HepG2 (cell line): ENCODE results near the gene ANKRD12. TPM values are rescaled to one million over a fixed set of nuclear protein-coding genes. Genes with fewer than 3 reads are reported as not detected.

Source experiments
- CBX5 ChIP-seq: sonication (generic); formaldehyde crosslinking; IDR thresholded peaks from 2 replicates; pipeline ENCODE4 v1.4.0; 2020; ENCODE audit warnings: missing genetic modification reagents, borderline replicate concordance
- CCDC6 ChIP-seq: sonication (generic); formaldehyde crosslinking; IDR thresholded peaks from 2 replicates; pipeline ENCODE4 v1.8.1; 2022; ENCODE audit warnings: mild to moderate bottlenecking, missing genetic modification reagents, moderate library complexity
- CSRNP2 ChIP-seq: sonication (generic); formaldehyde crosslinking; conservative IDR thresholded peaks from 2 replicates; pipeline ENCODE4 v1.8.0; 2022; ENCODE audit warnings: low read depth, missing genetic modification reagents
- DZIP1 ChIP-seq: sonication (generic); formaldehyde crosslinking; IDR thresholded peaks from 2 replicates; pipeline ENCODE4 v1.5.0; 2020; ENCODE audit warnings: mild to moderate bottlenecking, missing genetic modification reagents
- HOXA3 ChIP-seq: sonication (generic); formaldehyde crosslinking; IDR thresholded peaks from 2 replicates; pipeline ENCODE4 v1.5.0; 2020; ENCODE audit warnings: missing genetic modification reagents
- MXD4 ChIP-seq: IDR thresholded peaks from 2 replicates; pipeline ENCODE4 v1.6.1; 2016; ENCODE audit warnings: mild to moderate bottlenecking, missing biosample characterization, missing genetic modification reagents
- NCOA1 ChIP-seq: sonication (generic); formaldehyde crosslinking; IDR thresholded peaks from 2 replicates; pipeline ENCODE4 v1.9.0; 2021; ENCODE audit warnings: missing genetic modification reagents
- NR2F1 ChIP-seq, 2 experiments: fragments of 450-650 bp in 1 of 2; formaldehyde crosslinking in 1 of 2; IDR thresholded peaks; 2 replicates each; pipeline versions ENCODE4 v1.5.0 to v1.6.1; 2016 to 2020; ENCODE audit warnings: mild to moderate bottlenecking in 1 of 2, missing compliant biosample characterization in 1 of 2, missing genetic modification reagents in 1 of 2, moderate library complexity in 1 of 2
- POGK ChIP-seq: sonication (generic); formaldehyde crosslinking; conservative IDR thresholded peaks from 2 replicates; pipeline ENCODE4 v1.8.0; 2022; ENCODE audit warnings: mild to moderate bottlenecking, moderate library complexity, missing genetic modification reagents
- SMC3 ChIP-seq: IDR thresholded peaks from 2 replicates; pipeline ENCODE4 v1.6.1; 2011; ENCODE audit warnings: low read length, improper control_type of control experiment
- ZNF34 ChIP-seq: sonication (generic); formaldehyde crosslinking; IDR thresholded peaks from 2 replicates; pipeline ENCODE4 v1.4.0; 2020; ENCODE audit warnings: mild to moderate bottlenecking, missing genetic modification reagents, borderline replicate concordance
- ZNF510 ChIP-seq: sonication (generic); formaldehyde crosslinking; IDR thresholded peaks from 2 replicates; pipeline ENCODE4 v1.4.0; 2020; ENCODE audit warnings: low read depth, mild to moderate bottlenecking, missing genetic modification reagents
- ZNF570 ChIP-seq: sonication (generic); formaldehyde crosslinking; IDR thresholded peaks from 2 replicates; pipeline ENCODE4 v1.4.0; 2020; ENCODE audit warnings: mild to moderate bottlenecking, missing genetic modification reagents, borderline replicate concordance
- ZNF737 ChIP-seq: sonication (generic); formaldehyde crosslinking; IDR thresholded peaks from 2 replicates; pipeline ENCODE4 v1.5.0; 2020; ENCODE audit warnings: missing genetic modification reagents, mild to moderate bottlenecking, borderline replicate concordance
- polyA plus RNA-seq, 8 experiments: library from polyadenylated mRNA; depleted of rRNA in 3 of 8; stranded (reverse) in 7 of 8; unstranded in 1 of 8; fragments of >200 nt; fragmentation: Illumina TruSeq in 4 of 8; extraction: Trizol in 4 of 8; gene quantifications; 2 replicates each; pipeline versions ENCODE4 v1.2.1 to v1.2.3, GENCODE V29; 2011 to 2016; ENCODE audit warnings: low read depth in 4 of 8, missing spikeins in 1 of 8, mixed read lengths in 1 of 8; ENCODE audit not compliant: insufficient read depth in 1 of 8
- total RNA-seq, 5 experiments: library from RNA; depleted of rRNA; stranded (reverse); fragments of >200 nt; fragmentation: Illumina TruSeq; extraction: Trizol; gene quantifications; 2 replicates each; pipeline ENCODE4 v1.2.3, GENCODE V29; 2016; ENCODE audit warnings: low read depth in 1 of 5
- TF ChIP-seq, protein P1 (sequence below): sonication (generic); formaldehyde crosslinking; conservative IDR thresholded peaks from 2 replicates; pipeline ENCODE4 v1.4.0; 2020; ENCODE audit warnings: mild to moderate bottlenecking, missing genetic modification reagents, moderate library complexity
- TF ChIP-seq, protein P2 (sequence below): sonication (generic); formaldehyde crosslinking; IDR thresholded peaks from 2 replicates; pipeline ENCODE4 v1.4.0; 2020; ENCODE audit warnings: missing genetic modification reagents

The ANKRD12 gene
- total and polyA plus RNA-seq, 2 of the 13 experiments (the other 11 are each of a cell fraction or from before 2014, with no cell fraction given), result 6.0 to 23.2 TPM

DNA sequence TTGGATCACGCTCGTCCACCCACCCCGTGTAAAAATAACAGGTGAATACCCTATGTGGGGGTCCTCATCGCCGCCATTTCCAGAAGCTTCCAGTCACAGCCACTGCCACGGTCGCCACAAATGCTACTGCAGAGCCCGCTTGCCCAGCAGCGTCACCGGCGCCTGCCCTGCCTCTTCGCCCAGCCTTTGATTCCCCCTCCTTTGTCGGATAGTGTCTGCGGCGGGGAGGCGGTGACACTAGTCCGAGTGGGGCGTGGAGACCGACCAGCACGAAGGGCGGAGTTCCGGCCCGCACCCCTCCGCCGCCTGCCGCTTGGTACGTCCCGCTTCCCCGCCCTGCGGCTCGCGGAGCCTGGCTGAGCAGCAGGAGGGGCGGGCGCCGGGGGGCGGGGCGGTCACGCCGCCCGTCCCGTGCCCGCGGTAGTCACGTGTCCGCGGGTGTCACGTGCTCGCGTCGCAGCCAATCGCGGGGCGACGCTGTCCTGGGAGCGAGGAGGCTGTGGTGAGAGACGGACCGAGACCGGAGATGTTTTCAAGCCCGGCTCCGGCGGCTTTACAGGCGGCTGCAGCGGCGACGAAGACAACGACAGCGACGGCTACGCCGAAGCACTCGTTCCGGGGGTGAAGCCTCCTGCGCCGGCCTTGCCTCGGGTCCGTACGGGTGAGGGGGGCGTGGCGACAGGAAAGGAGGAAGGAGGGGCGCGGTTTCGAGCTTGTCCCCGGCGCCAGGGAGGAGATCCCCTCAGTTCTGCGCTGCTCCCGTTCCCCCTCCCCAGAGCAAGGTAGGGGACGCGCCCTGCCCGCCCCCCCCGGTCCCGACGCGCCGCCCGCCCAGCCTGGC is at the start of gene ANKRD12 (continued):
- peak; percentile 83 for TF ChIP-seq POGK
- no peak for TF ChIP-seq NCOA1
- TF ChIP-seq MXD4, result no peak; the same call in 1 of the 2 replicates
- TF ChIP-seq ZNF510 (CRISPR knock-in tag), result 0 out of 2 replicates have a peak, but pooled peaks have one; percentile 80
- TF ChIP-seq CSRNP2 (CRISPR knock-in tag), result no peak
- no peak for TF ChIP-seq DZIP1 (CRISPR knock-in tag)
- TF ChIP-seq, protein P1, sequence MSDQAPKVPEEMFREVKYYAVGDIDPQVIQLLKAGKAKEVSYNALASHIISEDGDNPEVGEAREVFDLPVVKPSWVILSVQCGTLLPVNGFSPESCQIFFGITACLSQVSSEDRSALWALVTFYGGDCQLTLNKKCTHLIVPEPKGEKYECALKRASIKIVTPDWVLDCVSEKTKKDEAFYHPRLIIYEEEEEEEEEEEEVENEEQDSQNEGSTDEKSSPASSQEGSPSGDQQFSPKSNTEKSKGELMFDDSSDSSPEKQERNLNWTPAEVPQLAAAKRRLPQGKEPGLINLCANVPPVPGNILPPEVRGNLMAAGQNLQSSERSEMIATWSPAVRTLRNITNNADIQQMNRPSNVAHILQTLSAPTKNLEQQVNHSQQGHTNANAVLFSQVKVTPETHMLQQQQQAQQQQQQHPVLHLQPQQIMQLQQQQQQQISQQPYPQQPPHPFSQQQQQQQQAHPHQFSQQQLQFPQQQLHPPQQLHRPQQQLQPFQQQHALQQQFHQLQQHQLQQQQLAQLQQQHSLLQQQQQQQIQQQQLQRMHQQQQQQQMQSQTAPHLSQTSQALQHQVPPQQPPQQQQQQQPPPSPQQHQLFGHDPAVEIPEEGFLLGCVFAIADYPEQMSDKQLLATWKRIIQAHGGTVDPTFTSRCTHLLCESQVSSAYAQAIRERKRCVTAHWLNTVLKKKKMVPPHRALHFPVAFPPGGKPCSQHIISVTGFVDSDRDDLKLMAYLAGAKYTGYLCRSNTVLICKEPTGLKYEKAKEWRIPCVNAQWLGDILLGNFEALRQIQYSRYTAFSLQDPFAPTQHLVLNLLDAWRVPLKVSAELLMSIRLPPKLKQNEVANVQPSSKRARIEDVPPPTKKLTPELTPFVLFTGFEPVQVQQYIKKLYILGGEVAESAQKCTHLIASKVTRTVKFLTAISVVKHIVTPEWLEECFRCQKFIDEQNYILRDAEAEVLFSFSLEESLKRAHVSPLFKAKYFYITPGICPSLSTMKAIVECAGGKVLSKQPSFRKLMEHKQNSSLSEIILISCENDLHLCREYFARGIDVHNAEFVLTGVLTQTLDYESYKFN (CRISPR knock-in tag), result peak; percentile 37
- TF ChIP-seq CBX5 (CRISPR knock-in tag), result no peak
- no peak for TF ChIP-seq ZNF34 (CRISPR knock-in tag)
- TF ChIP-seq HOXA3 (CRISPR knock-in tag), result peak; percentile 75
- TF ChIP-seq NR2F1 (CRISPR knock-in tag; IDR thresholded peaks at IDR 0.05), result no peak
- TF ChIP-seq, protein P2, sequence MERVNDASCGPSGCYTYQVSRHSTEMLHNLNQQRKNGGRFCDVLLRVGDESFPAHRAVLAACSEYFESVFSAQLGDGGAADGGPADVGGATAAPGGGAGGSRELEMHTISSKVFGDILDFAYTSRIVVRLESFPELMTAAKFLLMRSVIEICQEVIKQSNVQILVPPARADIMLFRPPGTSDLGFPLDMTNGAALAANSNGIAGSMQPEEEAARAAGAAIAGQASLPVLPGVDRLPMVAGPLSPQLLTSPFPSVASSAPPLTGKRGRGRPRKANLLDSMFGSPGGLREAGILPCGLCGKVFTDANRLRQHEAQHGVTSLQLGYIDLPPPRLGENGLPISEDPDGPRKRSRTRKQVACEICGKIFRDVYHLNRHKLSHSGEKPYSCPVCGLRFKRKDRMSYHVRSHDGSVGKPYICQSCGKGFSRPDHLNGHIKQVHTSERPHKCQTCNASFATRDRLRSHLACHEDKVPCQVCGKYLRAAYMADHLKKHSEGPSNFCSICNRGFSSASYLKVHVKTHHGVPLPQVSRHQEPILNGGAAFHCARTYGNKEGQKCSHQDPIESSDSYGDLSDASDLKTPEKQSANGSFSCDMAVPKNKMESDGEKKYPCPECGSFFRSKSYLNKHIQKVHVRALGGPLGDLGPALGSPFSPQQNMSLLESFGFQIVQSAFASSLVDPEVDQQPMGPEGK (CRISPR knock-in tag), result peak; percentile 58
- no peak for TF ChIP-seq ZNF737
- no peak for TF ChIP-seq SMC3
- peak; percentile 75 for TF ChIP-seq CCDC6 (CRISPR knock-in tag)
- TF ChIP-seq ZNF570 (CRISPR knock-in tag), result no peak
